Ascending aorta (tissue), 2 donors: ENCODE data around the gene AGK. TPM values are rescaled to one million over a fixed set of nuclear protein-coding genes. Genes with fewer than 3 reads are reported as not detected.

ENCODE experiments used
- DNase-seq, 2 donors: peaks; one replicate each; pipeline ENCODE4 v3.0.0-alpha.2; 2019; ENCODE audit warnings: low spot score in 2 of 2
- H3K27ac ChIP-seq, 2 donors: fragments of 200-600 bp; sonication (generic); one replicate each; pipeline ENCODE4 v1.5.1; 2016 to 2017; ENCODE audit warnings: mild to moderate bottlenecking in 1 of 2
- H3K27me3 ChIP-seq: fragments of 200-600 bp; sonication (generic); one replicate; pipeline ENCODE4 v1.5.1; 2017
- H3K36me3 ChIP-seq, 2 donors: fragments of 200-600 bp; sonication (generic); one replicate each; pipeline ENCODE4 v1.5.1; 2016
- H3K4me1 ChIP-seq, 2 donors: fragments of 200-600 bp; sonication (generic); one replicate each; pipeline ENCODE4 v1.5.1; 2016 to 2017; ENCODE audit warnings: mild to moderate bottlenecking in 1 of 2
- H3K4me3 ChIP-seq, 2 donors: fragments of 200-600 bp; sonication (generic); one replicate each; pipeline ENCODE4 v1.5.1; 2016 to 2017; ENCODE audit warnings: mild to moderate bottlenecking in 1 of 2
- H3K9me3 ChIP-seq, 2 donors: fragments of 200-600 bp; sonication (generic); one replicate each; pipeline ENCODE4 v1.5.1; 2016
- CTCF ChIP-seq, 3 experiments: fragments of 200-600 bp in 2 of 3; fragments of 450-650 bp in 1 of 3; sonication (generic) in 2 of 3; IDR thresholded peaks; one replicate each; pipeline ENCODE4 v1.5.1; 2016 to 2019; ENCODE audit warnings: antibody characterized with exemption in 3 of 3, mild to moderate bottlenecking in 1 of 3, moderate library complexity in 1 of 3
- intact Hi-C: fragments of 100-400 bp; cut with DNase I; formaldehyde crosslinking; loops from one replicate; pipeline ENCODE4 v1.15.1; 2023
- total RNA-seq: library from RNA; depleted of rRNA; stranded (reverse); fragments of >200 nt; gene quantifications from one replicate; pipeline ENCODE4 v1.1.0, GENCODE V29; 2016

AGK gene
- total RNA-seq, 1 donor from 2014 or later, result 16.1 TPM

GRCh38 chr7:141674702-141675101 is 123.5 kb downstream of the AGK start:
- Histone ChIP-seq H3K27me3 (no peaks in the 10 kb centered on the region), H3K36me3 (peaks cover 8 to 29% of the 10 kb centered on the region in 2 donors), H3K4me3 (no peak overlapping the region), H3K9me3 (no peaks in the 10 kb centered on the region), H3K4me1 (peaks cover 0 to 11% of the 10 kb centered on the region in 2 donors), H3K27ac (peak overlapping the region; percentile 51 to 69)
- intact Hi-C loops, result no loop called here
- TF ChIP-seq CTCF (IDR thresholded peaks at IDR 0.05), result peak in 2 of 3 experiments; percentile 9 to 31
- DNase-seq, result no peak

DNA sequence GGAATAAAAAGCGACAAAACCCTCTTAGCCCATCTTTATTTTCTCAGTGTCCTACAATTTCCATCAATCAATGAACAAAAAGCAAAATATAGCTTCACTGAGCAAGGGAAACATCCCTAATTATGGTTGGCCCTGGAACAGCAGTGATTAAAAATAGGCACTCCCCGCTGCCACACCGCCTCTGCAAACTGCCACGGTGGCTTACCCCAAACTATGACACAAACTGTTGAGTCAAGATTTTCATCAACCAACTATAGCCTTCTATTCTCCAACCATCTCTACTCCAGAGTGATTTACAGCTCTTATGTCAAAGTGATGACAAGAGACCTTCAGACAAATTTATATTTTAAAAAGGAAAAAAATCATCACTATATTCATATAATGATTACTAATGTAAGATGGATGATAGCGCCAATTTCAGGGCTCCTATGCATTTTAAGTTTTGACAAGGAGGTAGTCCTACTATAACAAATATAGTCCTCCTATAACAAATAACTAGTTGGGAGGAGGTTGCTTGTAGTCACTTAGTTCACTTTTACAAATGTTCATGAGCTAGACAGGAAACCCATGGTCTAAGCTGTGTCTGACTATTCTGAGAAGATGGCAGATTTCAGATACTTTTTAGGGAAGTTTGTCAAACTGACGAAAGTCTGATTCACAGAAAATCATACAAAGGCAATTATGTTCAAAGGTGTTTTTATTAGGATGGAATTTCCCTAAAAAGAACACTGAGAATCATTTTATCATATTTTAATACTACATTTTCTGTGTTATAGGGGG is 124.4 kb downstream of the AGK start:
- Histone ChIP-seq H3K27me3 (no peaks in the 10 kb centered on the region), H3K36me3 (peaks cover 8 to 29% of the 10 kb centered on the region in 2 donors), H3K27ac (peak overlapping the region; percentile 51 to 69), H3K9me3 (no peaks in the 10 kb centered on the region), H3K4me3 (no peak overlapping the region), H3K4me1 (peaks cover 0 to 11% of the 10 kb centered on the region in 2 donors)
- DNase-seq, result no peak
- intact Hi-C loops, result no loop called here
- no peak for TF ChIP-seq CTCF (IDR thresholded peaks at IDR 0.05)

DNA sequence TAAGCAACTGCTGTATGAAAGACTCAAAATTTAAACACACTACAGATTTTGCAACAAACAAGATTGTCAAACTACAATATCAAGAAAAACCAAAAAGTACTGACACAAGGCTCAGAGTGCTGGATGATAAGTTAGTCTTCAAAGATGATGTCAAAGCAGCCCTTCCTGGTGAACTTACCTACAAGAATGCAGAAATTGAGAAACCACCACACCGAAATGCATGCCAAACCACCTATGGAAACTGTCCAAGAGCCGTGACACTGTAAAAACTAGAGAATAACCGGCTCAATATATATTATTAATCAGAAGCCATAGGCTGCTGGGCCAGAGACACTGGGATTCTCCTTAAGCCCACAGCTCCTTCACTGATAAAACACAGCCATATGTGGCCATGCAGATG is 125.4 kb downstream of the AGK start:
- Histone ChIP-seq H3K9me3 (no peaks in the 10 kb centered on the region), H3K36me3 (peaks cover 13 to 29% of the 10 kb centered on the region in 2 donors), H3K4me1 (peaks cover 0 to 11% of the 10 kb centered on the region in 2 donors), H3K27ac (peak overlapping the region in 1 of 2 donors; percentile 5), H3K27me3 (no peaks in the 10 kb centered on the region), H3K4me3 (no peak overlapping the region)
- intact Hi-C loops, result no loop called here
- TF ChIP-seq CTCF (IDR thresholded peaks at IDR 0.05), result no peak
- no peak for DNase-seq

DNA sequence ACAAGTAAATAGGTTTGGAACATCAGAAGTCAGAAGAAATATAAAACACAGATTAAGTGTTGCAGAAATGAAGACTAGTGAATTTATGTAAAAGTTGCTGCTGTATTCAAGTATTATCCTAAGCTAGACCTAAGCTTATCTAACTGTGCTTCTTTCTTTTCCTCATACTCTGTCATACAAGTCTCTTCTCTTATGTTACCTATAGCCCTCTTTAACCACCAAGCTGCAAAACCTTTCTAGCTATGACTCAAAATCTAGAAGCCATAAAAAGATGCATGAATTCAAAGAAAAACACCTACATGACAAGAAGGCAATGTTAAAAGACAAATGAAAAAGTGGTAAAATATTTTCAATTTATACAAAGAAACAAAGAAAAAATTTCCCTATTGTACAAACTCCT is 127.8 kb downstream of the AGK start:
- TF ChIP-seq CTCF (IDR thresholded peaks at IDR 0.05), result no peak

DNA sequence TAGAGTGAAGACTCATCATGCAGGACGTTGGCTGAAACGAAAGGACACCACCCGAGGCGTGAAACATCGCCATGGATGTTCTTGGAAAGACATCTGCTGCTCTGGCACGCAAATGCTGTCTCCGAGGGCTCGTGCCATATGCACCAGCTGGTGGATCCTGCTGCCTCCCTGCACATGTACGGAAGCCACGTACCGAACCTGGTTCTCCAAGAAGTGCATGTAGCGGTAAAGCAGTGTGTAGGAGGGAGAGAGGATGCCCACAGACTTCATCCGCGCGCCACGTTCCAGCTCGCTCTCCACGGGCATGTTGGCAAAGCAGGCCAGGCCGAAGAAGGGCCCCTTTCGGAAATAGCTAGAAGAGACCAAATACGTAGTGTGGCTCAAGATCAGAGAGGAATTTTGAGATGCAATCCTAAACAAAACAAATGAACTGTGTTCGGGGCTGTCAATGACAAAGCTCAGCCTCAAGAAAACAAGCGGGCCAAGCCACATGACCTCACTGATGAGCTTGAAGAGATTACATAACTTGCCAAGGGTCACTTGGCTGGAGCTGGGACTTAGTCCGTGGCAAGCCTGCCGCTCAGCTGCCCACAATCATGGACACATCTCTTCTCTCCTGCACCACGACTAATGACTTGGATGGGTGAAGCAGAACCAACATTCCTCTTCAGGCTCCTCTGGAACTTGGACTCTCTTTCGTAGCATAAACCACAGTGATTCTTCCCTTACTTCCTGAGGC is 134.2 kb downstream of the AGK start:
- no peak for TF ChIP-seq CTCF (IDR thresholded peaks at IDR 0.05)
- Histone ChIP-seq H3K36me3 (peaks cover 22 to 28% of the 10 kb centered on the region in 2 donors), H3K9me3 (no peaks in the 10 kb centered on the region), H3K27me3 (no peaks in the 10 kb centered on the region), H3K27ac (no peak overlapping the region), H3K4me1 (peaks cover 0 to 6% of the 10 kb centered on the region in 2 donors), H3K4me3 (no peak overlapping the region)
- no peak for DNase-seq
- intact Hi-C loops, result no loop called here

More for the DNA sequence above, 127.8 kb downstream of the AGK start:
- DNase-seq, result no peak
- Histone ChIP-seq H3K4me3 (no peak overlapping the region), H3K4me1 (peaks cover 0 to 11% of the 10 kb centered on the region in 2 donors), H3K27me3 (no peaks in the 10 kb centered on the region), H3K36me3 (peaks cover 12 to 31% of the 10 kb centered on the region in 2 donors), H3K9me3 (no peaks in the 10 kb centered on the region), H3K27ac (no peak overlapping the region)
- intact Hi-C loops, result no loop called here
